ENCODE data around the gene HCRTR2.
"Not testable (repeated sequence)": the region's sequence is repeated elsewhere in the genome, so short reads cannot be mapped to it uniquely, and the experiment has no call there.

HCRTR2 gene
- 0 to 1.2 (median 0.04) reads per million in 17 experiments for total RNA-seq

- no peak for DNase-seq
These were observed at the start of gene HCRTR2 for GRCh38 chr6:55174211-55175026. Gene HCRTR2 (plus strand): TSS chr6:55174515. CDS start chr6:55174588, 73 bp downstream.

DNA sequence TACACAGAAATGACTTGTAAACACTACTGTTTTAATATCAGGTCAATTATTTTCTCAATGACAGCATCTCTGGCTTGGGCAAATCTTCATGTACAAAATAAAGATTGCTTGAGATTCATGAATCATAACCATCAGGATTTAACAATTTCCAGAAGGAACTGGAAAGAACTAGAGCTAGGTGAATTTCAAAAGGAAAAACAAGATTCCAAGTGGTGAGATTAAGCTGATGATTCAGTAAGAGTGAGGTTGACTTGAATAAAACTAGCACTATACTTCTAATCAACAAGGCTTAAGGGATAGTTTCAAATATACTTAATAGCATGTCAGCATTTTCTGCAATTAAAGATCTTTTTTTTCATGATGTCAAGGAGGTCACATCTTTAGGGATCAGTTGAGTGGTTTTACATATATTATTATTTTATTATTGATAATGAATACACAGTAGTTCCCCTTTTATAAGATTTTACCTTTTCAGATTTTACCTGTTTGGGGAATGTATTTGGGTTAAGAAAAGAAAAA is 43.5 kb upstream of the HCRTR2 start:
- DNase-seq = no peak

DNA sequence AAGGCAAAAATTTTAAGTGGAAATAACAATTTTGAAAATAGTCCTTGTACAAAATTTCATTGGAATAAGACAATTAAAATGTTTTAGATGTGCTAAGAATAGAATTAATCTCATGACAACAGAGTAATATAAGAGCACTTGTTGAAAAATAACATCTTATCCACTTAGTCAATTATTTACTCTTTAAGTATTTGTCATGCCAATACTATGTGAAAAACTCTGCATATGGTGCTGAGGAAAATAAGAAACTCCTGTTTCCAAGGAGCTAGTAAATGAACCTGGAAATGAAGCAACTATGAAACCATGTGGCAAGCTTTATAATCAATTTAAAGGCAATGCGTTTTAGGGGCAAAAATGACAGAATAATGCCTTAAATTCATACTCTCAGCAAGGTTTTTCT is 42.7 kb upstream of the HCRTR2 start:
- no peak for DNase-seq

DNA sequence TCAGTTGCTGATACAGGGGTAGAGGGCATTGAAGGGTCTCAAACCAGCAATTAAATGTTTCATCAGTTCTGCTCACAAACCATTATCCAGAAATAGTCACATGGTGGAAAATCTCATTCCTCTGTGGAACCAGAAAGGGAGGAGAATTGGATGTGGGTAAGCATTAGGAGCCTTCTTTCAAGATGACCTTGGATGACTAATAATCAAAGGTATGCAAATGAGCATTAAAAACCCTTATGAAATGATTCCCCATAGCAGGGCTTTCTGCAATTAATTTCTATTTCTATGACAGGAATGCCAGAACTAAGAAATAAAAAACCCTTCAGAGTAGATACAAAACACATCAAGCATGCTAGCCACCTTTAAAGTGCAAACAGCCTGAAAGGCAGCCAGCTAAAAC is 37.4 kb upstream of the HCRTR2 start:
- DNase-seq = no peak

DNA sequence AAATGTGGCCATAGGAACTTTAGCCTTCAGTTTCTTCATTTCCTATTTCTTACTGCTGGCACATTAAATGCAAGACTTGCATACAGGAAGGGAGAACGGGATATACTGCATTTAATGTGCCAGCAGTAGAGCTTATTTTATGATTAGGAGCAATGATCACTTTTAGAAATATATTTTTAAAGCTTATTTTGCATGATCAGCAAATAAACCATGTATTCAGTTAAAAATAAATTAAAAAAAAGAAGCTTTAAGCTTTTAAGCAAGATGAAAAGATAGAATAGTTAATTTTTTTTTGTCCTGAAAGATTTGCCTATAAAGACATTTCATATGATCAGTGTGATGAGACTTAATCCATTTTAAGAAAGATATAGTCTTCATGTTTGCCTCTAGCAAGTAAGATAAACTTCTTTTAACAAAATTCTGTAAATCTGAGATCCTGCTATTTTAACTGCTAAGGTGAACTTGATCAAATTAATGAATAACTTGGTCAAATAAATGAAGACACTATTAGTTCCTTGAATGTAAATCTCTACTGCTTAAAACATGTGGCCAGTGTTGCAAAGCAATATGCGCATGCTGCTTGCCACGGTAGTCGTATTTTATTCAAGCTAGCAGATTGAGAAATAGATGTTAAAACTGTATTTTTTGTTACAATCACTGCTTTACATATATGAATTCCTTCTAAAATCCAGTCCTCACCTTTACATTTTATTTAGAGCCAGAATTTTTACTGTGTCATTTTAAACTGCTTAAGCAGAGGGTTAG is 36.2 kb upstream of the HCRTR2 start:
- no peak for DNase-seq

DNA sequence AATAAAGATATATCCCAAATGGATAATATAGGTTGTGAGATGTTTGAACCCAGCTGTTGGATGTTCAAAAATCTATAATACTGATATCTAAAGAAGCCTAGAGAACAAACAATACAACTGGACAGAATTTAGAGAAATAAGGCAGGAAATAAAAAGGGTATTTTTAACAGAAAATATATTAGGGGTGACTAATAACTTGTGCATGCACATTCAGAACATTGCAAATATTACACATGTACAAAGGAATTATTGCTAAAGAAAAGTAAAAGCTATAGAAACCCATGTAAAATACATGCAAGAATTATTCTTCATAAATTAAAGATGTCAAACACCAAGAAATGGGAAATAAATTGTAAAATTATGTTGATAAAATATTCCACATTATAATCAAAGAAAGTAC is 32.7 kb upstream of the HCRTR2 start:
- DNase-seq = no peak

DNA sequence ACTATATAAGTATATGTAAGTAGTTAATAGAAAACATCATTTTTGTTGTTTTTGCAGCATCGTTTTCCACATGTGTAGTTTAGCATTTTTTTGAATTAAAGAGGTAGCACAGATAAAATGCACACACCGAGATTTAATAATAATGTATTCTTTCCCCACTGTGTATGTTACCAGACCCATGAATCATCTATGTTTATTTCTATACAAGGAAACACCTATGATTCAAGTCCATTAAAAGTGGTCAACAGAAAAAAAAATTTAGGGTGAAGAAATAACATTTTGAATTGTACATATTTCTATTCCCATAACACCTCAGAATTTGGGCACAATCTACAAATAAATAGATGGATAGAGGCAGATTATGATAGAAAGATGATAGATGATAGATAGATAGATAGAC is 31.7 kb upstream of the HCRTR2 start:
- DNase-seq = no peak

- no peak for DNase-seq
These were observed 21.0 kb upstream of the HCRTR2 start for GRCh38 chr6:55153284-55153683.

- DNase-seq = not testable (repeated sequence)
These were observed 15.5 kb upstream of the HCRTR2 start for GRCh38 chr6:55158784-55159183.

DNA sequence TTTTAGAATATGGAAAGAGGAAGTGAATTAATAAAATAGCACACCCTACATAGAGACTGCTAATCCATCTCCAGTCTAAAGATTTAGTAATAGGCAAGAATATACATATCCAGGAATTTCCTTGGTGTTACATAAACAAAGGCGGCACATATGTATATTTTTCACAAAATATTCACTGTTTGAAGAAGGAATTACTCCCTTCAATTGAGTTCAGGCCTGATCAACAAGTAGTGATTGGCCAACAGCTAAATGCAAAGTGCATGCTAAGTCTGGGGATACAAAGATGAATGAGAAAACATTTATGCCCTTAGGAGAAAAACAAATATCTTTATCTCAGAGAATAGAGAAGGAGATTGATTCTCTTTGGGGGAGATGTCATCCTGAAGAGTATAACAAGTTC is 6.5 kb upstream of the HCRTR2 start:
- DNase-seq = no peak

- DNase-seq = no peak
These were observed 1.0 kb downstream of the HCRTR2 start for GRCh38 chr6:55175078-55176049.

GRCh38 chr6:55176958-55177357 is 2.6 kb downstream of the HCRTR2 start:
- no peak for DNase-seq

DNA sequence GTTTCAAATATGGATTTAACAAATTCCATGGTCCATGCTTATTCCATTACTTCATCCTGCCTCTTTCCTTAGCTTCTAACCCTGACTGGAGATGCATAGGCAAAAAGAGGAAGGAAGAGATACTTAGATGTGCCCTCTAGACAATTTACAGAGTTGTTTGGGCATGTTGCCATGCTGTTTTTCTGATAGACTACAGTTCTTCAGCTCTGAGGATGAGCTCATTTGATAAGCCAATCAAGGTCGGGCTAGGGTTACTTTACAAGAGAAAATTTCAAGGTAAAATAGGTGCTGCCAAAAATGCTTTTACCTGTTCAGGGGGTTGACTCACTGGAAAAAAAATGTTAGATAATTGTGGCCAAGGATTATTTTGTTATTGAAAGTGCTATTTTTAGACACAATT is 5.9 kb downstream of the HCRTR2 start:
- no peak for DNase-seq

- peak in 3 of 4 experiments; percentile 3 to 5 (median 4) for DNase-seq
These were observed 7.8 kb downstream of the HCRTR2 start for GRCh38 chr6:55182016-55182650.

- no peak for DNase-seq
These were observed 10.6 kb downstream of the HCRTR2 start for GRCh38 chr6:55184782-55185530.

- no peak for DNase-seq
These were observed 24.4 kb downstream of the HCRTR2 start for GRCh38 chr6:55198715-55199114.

DNA sequence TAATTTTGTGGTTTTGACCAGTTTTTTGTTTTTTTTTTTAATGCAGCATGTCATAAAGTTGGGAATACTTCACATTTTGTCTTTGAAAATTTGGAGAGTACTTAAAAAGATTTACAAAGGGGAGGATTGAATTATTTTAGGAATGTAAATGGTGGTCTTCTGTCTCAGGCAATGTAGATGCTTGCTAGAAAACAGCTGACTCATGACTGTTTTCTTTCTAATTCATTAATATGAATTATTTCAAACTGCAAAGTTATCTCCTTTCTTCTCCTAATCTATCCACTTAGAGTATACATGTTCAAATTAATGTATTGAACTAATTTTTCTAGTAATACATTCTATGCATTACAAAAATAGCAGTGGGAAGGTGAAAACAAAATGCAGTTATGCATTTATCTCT is 24.9 kb downstream of the HCRTR2 start:
- no peak for DNase-seq

GRCh38 chr6:55208478-55209458 is 34.5 kb downstream of the HCRTR2 start:
- no peak for DNase-seq

GRCh38 chr6:55210952-55211351 is 36.6 kb downstream of the HCRTR2 start:
- DNase-seq = no peak

DNA sequence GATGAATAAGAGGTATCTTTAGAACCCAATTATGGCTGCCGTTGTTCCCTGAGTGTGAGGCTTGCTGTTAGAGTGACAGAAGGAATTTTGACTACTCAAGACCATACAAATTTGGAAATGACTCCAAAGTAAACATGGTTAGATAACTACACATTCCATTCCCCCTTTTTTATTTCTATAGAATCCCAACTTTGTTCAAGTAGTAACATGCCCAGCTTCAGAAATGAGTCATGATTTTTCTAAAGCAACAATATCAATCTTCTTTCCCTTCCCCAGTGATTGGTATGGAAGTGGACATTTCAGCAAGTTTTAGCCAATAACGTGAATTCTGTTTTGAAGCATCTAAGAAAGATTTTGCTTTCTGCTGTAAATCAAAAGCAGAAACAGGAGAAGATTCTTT is 37.8 kb downstream of the HCRTR2 start:
- no peak for DNase-seq

Measured in suppressor macrophage (primary cell).